Measurements from ENCODE around the gene NEMP1.

Gene NEMP1

GRCh38 chr12:57063991-57064685 is 14.5 kb downstream of the NEMP1 start:
- TF ChIP-seq, protein P1, sequence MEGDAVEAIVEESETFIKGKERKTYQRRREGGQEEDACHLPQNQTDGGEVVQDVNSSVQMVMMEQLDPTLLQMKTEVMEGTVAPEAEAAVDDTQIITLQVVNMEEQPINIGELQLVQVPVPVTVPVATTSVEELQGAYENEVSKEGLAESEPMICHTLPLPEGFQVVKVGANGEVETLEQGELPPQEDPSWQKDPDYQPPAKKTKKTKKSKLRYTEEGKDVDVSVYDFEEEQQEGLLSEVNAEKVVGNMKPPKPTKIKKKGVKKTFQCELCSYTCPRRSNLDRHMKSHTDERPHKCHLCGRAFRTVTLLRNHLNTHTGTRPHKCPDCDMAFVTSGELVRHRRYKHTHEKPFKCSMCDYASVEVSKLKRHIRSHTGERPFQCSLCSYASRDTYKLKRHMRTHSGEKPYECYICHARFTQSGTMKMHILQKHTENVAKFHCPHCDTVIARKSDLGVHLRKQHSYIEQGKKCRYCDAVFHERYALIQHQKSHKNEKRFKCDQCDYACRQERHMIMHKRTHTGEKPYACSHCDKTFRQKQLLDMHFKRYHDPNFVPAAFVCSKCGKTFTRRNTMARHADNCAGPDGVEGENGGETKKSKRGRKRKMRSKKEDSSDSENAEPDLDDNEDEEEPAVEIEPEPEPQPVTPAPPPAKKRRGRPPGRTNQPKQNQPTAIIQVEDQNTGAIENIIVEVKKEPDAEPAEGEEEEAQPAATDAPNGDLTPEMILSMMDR (IDR thresholded peaks at IDR 0.05; ENCODE audit: insufficient read depth, low read length, poor library complexity, severe bottlenecking), result no peak
- TF ChIP-seq EZH2phosphoT487 (conservative IDR thresholded peaks at IDR 0.05; ENCODE audit: low read length), result no peak
- no peaks in the 10 kb centered on the region for H3K27me3 ChIP-seq (ENCODE audit: low read length)
- H3K4me3 ChIP-seq (ENCODE audit: insufficient read depth, low read length, poor library complexity, severe bottlenecking), result no peak overlapping the region
- H3F3A ChIP-seq (ENCODE audit: insufficient read depth), result peaks cover 24% of the 10 kb centered on the region; the same call in 1 of the 2 replicates
- no peaks in the 10 kb centered on the region for H3K9me2 ChIP-seq (replicated peaks; ENCODE audit: insufficient read depth, low read length)
- no peak overlapping the region for H2AFZ ChIP-seq (ENCODE audit: low read depth, low read length, severe bottlenecking)
- peak overlapping the region; percentile 14; the same call in 1 of the 2 replicates for H3K9ac ChIP-seq (ENCODE audit: low read length)
- H3K9me3 ChIP-seq (ENCODE audit: insufficient read depth, low read length), result no peaks in the 10 kb centered on the region
- no peaks in the 10 kb centered on the region for H4K20me1 ChIP-seq (ENCODE audit: low read depth, low read length)
- H3K4me2 ChIP-seq (ENCODE audit: low read depth, low read length, poor library complexity, severe bottlenecking), result peak overlapping the region; percentile 18
- peaks cover 5% of the 10 kb centered on the region; the same call in 1 of the 2 replicates for H3K79me2 ChIP-seq (ENCODE audit: insufficient read depth, low read length)
- H3K36me3 ChIP-seq (ENCODE audit: low read length), result peaks cover 52% of the 10 kb centered on the region
- peak overlapping the region; percentile 24 for H3K27ac ChIP-seq (ENCODE audit: low read depth, low read length)

GRCh38 chr12:57058454-57058853 is 20.1 kb downstream of the NEMP1 start:
- no peak overlapping the region for H3K4me3 ChIP-seq (ENCODE audit: insufficient read depth, low read length, poor library complexity, severe bottlenecking)
- H3K27me3 ChIP-seq (ENCODE audit: low read length), result no peaks in the 10 kb centered on the region
- no peak overlapping the region for H2AFZ ChIP-seq (ENCODE audit: low read depth, low read length, severe bottlenecking)
- peaks cover 61% of the 10 kb centered on the region for H3K36me3 ChIP-seq (ENCODE audit: low read length)
- no peaks in the 10 kb centered on the region for H3K9me2 ChIP-seq (replicated peaks; ENCODE audit: insufficient read depth, low read length)
- peaks cover 10% of the 10 kb centered on the region; the same call in 1 of the 2 replicates for H3F3A ChIP-seq (ENCODE audit: insufficient read depth)
- H3K27ac ChIP-seq (ENCODE audit: low read depth, low read length), result no peak overlapping the region
- TF ChIP-seq, protein P1 (IDR thresholded peaks at IDR 0.05; ENCODE audit: insufficient read depth, low read length, poor library complexity, severe bottlenecking), result no peak
- TF ChIP-seq EZH2phosphoT487 (conservative IDR thresholded peaks at IDR 0.05; ENCODE audit: low read length), result no peak
- H3K9me3 ChIP-seq (ENCODE audit: insufficient read depth, low read length), result no peaks in the 10 kb centered on the region
- no peaks in the 10 kb centered on the region for H4K20me1 ChIP-seq (ENCODE audit: low read depth, low read length)
- no peak overlapping the region for H3K4me2 ChIP-seq (ENCODE audit: low read depth, low read length, poor library complexity, severe bottlenecking)
- no peaks in the 10 kb centered on the region for H3K79me2 ChIP-seq (ENCODE audit: insufficient read depth, low read length)
- no peak overlapping the region for H3K9ac ChIP-seq (ENCODE audit: low read length)

DNA sequence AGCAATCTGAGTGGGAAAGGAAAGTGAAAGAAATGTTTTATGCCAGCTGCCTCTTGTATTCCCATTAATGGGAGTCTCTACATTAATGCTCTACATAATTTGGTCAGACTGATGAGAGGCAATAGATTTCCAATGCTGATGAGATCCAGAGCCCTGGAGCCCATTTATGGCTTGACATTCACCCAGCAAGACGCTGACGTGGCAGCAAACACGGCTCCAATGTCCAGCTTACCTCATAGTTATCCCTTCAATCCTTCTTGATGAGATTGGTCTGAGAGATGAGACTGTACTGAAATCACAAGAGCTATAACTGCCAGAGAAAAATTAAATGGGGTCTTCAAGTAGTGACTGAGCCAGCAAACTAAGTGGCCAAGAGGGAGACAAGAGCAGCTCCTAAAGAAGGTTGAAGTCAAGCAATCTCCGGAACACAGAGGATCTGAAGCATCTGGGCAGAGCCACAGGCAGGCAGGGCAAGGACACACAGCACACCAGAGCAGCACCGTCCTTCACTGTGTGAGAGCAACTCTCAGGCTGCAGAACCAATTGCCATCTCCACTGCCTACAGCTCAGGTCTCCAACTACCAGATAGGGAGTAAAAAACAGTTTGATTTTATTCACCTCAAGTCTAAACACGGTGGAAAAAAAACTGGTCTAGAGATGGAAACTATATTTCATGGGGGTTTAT is 21.4 kb downstream of the NEMP1 start:
- Histone ChIP-seq H3K9me3 (ENCODE audit: insufficient read depth, low read length) (no peaks in the 10 kb centered on the region), H3F3A (ENCODE audit: insufficient read depth) (0 out of 2 replicates have a peak, but pooled peaks cover 3% of the 10 kb centered on the region), H4K20me1 (ENCODE audit: low read depth, low read length) (no peaks in the 10 kb centered on the region), H3K9me2 (replicated peaks; ENCODE audit: insufficient read depth, low read length) (no peaks in the 10 kb centered on the region), H3K4me2 (ENCODE audit: low read depth, low read length, poor library complexity, severe bottlenecking) (no peak overlapping the region), H3K79me2 (ENCODE audit: insufficient read depth, low read length) (no peaks in the 10 kb centered on the region), H3K27ac (ENCODE audit: low read depth, low read length) (no peak overlapping the region), H2AFZ (ENCODE audit: low read depth, low read length, severe bottlenecking) (no peak overlapping the region), H3K27me3 (ENCODE audit: low read length) (no peaks in the 10 kb centered on the region), H3K36me3 (ENCODE audit: low read length) (peaks cover 54% of the 10 kb centered on the region), H3K4me3 (ENCODE audit: insufficient read depth, low read length, poor library complexity, severe bottlenecking) (no peak overlapping the region), H3K9ac (ENCODE audit: low read length) (no peak overlapping the region)
- no peak for TF ChIP-seq EZH2phosphoT487 (conservative IDR thresholded peaks at IDR 0.05; ENCODE audit: low read length)
- TF ChIP-seq, protein P1 (IDR thresholded peaks at IDR 0.05; ENCODE audit: insufficient read depth, low read length, poor library complexity, severe bottlenecking), result no peak

All from SU-DHL-6 (cell line).